GM12878 (cell line): ENCODE measurements around the gene HCK. TPM values are rescaled to one million over a fixed set of nuclear protein-coding genes. Genes with fewer than 3 reads are reported as not detected.

Experiments used
- ATAC-seq: fragments of 200-7000 bp; cut with Tn5 transposase; 3 replicates; pipeline ENCODE4 v1.9.1; 2020; ENCODE audit warnings: mild to moderate bottlenecking, moderate library complexity
- BruUV-seq: library from RNA; stranded (reverse); fragments of 400-500 nt; replicated peaks from 2 replicates; lab custom pipeline; 2021; lab: Mats Ljungman, UMichigan
- CTCF ChIA-PET: fragments of 300-600 bp; sonication (Branson Sonifier 250); formaldehyde crosslinking; extraction: SDS; loops from one replicate; lab custom pipeline; 2021; ENCODE audit warnings: inconsistent platforms; lab: Yijun Ruan, JAX
- POLR2A ChIA-PET: fragments of 350-600 bp; formaldehyde crosslinking; extraction: SDS; loops from one replicate; lab custom pipeline; 2021; ENCODE audit warnings: inconsistent platforms; lab: Charles Lee
- RAD21 ChIA-PET: fragments of 300-600 bp; sonication (Branson Sonifier 250); formaldehyde crosslinking; loops from one replicate; lab custom pipeline; 2023; ENCODE audit warnings: antibody characterized with exemption; ENCODE audit not compliant: unreplicated experiment; lab: Charles Lee
- SMC1A ChIA-PET: fragments of 300-600 bp; sonication (Branson Sonifier 250); formaldehyde crosslinking; loops from one replicate; lab custom pipeline; 2023; ENCODE audit not compliant: unreplicated experiment, uncharacterized antibody; lab: Charles Lee
- DNase-seq: peaks from one replicate; pipeline ENCODE4 v3.0.0-alpha.2; 2011; ENCODE audit warnings: low read depth, low spot score
- FAIRE-seq: peaks from 3 replicates; lab custom pipeline; 2011; peaks lifted over from hg19 to GRCh38; lab: Jason Lieb, UNC
- H2AFZ ChIP-seq: 2 replicates; pipeline ENCODE4 v1.6.0; 2011; ENCODE audit warnings: low read depth, low read length, control low read depth; ENCODE audit not compliant: control insufficient read depth
- H3K27ac ChIP-seq: 2 replicates; pipeline ENCODE4 v1.5.1; 2011; ENCODE audit warnings: control low read depth; ENCODE audit not compliant: control insufficient read depth, insufficient read depth
- H3K27me3 ChIP-seq, 2 experiments: replicated peaks in 1 of 2; 2 replicates each; pipeline versions ENCODE4 v1.6.0 to v1.6.1; 2011; ENCODE audit warnings: low read length in 1 of 2; ENCODE audit not compliant: control insufficient read depth in 2 of 2, insufficient read depth in 2 of 2
- H3K36me3 ChIP-seq, 2 experiments: 2 replicates each; pipeline ENCODE4 v1.5.1; 2011; ENCODE audit warnings: low read length in 1 of 2; ENCODE audit not compliant: control insufficient read depth in 2 of 2, insufficient read depth in 2 of 2
- H3K4me1 ChIP-seq: 2 replicates; pipeline ENCODE4 v1.6.1; 2011; ENCODE audit warnings: mild to moderate bottlenecking, low read length, moderate library complexity, mixed read lengths; ENCODE audit not compliant: control insufficient read depth, insufficient read depth
- H3K4me2 ChIP-seq: 2 replicates; pipeline ENCODE4 v1.6.0; 2011; ENCODE audit warnings: control low read depth; ENCODE audit not compliant: control insufficient read depth, insufficient read depth
- H3K4me3 ChIP-seq: fragments of 200-600 bp; sonication (generic); 2 replicates; pipeline ENCODE4 v1.5.1; 2016
- H3K79me2 ChIP-seq: 2 replicates; pipeline ENCODE4 v1.6.0; 2011; ENCODE audit warnings: low read length; ENCODE audit not compliant: control insufficient read depth, insufficient read depth
- H3K9ac ChIP-seq: 2 replicates; pipeline ENCODE4 v1.8.0; 2011; ENCODE audit warnings: low read length, control low read depth, mixed read lengths; ENCODE audit not compliant: control insufficient read depth, insufficient read depth
- H3K9me3 ChIP-seq: replicated peaks from 3 replicates; pipeline ENCODE4 v1.5.1; 2011; ENCODE audit warnings: mild to moderate bottlenecking, low read length; ENCODE audit not compliant: control insufficient read depth, insufficient read depth
- H4K20me1 ChIP-seq: 2 replicates; pipeline ENCODE4 v1.6.0; 2011; ENCODE audit not compliant: control insufficient read depth, insufficient read depth
- ATF2 ChIP-seq: IDR thresholded peaks from 2 replicates; pipeline ENCODE4 v1.6.1; 2012; ENCODE audit warnings: low read length, inconsistent platforms
- BHLHE40 ChIP-seq, 2 experiments: fragments of 450-650 bp in 1 of 2; IDR thresholded peaks; 2 replicates each; pipeline ENCODE4 v1.6.1; 2011 to 2017; ENCODE audit warnings: low read depth in 2 of 2, borderline replicate concordance in 1 of 2, improper control_type of control experiment in 1 of 2, low read length in 1 of 2, mild to moderate bottlenecking in 1 of 2
- BRCA1 ChIP-seq: IDR thresholded peaks from 2 replicates; pipeline ENCODE4 v1.6.1; 2011; ENCODE audit warnings: low read depth, low read length, improper control_type of control experiment
- CBX3 ChIP-seq: fragments of 200-600 bp; sonication (generic); IDR thresholded peaks from 2 replicates; pipeline ENCODE4 v1.6.1; 2016; ENCODE audit warnings: low read depth, borderline replicate concordance
- CREM ChIP-seq: IDR thresholded peaks from 2 replicates; pipeline ENCODE4 v1.6.1; 2014; ENCODE audit warnings: antibody characterized with exemption, low read depth
- FOXM1 ChIP-seq: IDR thresholded peaks from 2 replicates; pipeline ENCODE4 v1.6.1; 2012; ENCODE audit warnings: low read depth, mild to moderate bottlenecking, inconsistent platforms, low read length, moderate library complexity
- IKZF1 ChIP-seq: fragments of 450-650 bp; conservative IDR thresholded peaks from 2 replicates; pipeline ENCODE4 v1.6.1; 2017; ENCODE audit warnings: antibody characterized with exemption, mild to moderate bottlenecking
- MTA2 ChIP-seq: fragments of 450-650 bp; IDR thresholded peaks from 2 replicates; pipeline ENCODE4 v1.6.1; 2016; ENCODE audit warnings: low read depth, mild to moderate bottlenecking, moderate library complexity
- NFXL1 ChIP-seq: fragments of 450-650 bp; IDR thresholded peaks from 2 replicates; pipeline ENCODE4 v1.6.1; 2017; ENCODE audit warnings: antibody characterized with exemption, mild to moderate bottlenecking, borderline replicate concordance
- RAD51 ChIP-seq: fragments of 450-650 bp; IDR thresholded peaks from 2 replicates; pipeline ENCODE4 v1.6.1; 2016; ENCODE audit warnings: moderate library complexity, mild to moderate bottlenecking, inconsistent platforms
- SIX5 ChIP-seq: IDR thresholded peaks from 2 replicates; pipeline ENCODE4 v1.6.1; 2011; ENCODE audit warnings: mild to moderate bottlenecking, low read depth, low read length, moderate library complexity; ENCODE audit not compliant: severe bottlenecking
- SMAD5 ChIP-seq: IDR thresholded peaks from 2 replicates; pipeline ENCODE4 v1.6.1; 2016; ENCODE audit warnings: antibody characterized with exemption, low read depth
- SMARCA5 ChIP-seq: fragments of 450-650 bp; IDR thresholded peaks from 2 replicates; pipeline ENCODE4 v1.6.1; 2017; ENCODE audit warnings: mild to moderate bottlenecking
- SUZ12 ChIP-seq: fragments of 200-600 bp; sonication (generic); IDR thresholded peaks from one replicate; pipeline ENCODE4 v1.6.1; 2018; ENCODE audit warnings: antibody characterized with exemption, mild to moderate bottlenecking; ENCODE audit not compliant: unreplicated experiment
- ZSCAN29 ChIP-seq: fragments of 450-650 bp; IDR thresholded peaks from 2 replicates; pipeline ENCODE4 v1.6.1; 2017; ENCODE audit warnings: mild to moderate bottlenecking, moderate library complexity
- WGBS: methylation state at CpG from one replicate; pipeline ENCODE4 v1.1.6; 2016; ENCODE audit warnings: low lambda C conversion rate; ENCODE audit not compliant: insufficient replicate concordance, insufficient coverage; ENCODE audit errors: missing lambda C conversion rate; 5-methylcytosine and 5-hydroxymethylcytosine counted together
- in situ Hi-C: fragments of 300-500 bp; cut with MboI; formaldehyde crosslinking; loops from 9 replicates; pipeline ENCODE4 v1.14.3; 2018; ENCODE audit warnings: mixed read lengths
- intact Hi-C: fragments of 100-400 bp; cut with micrococcal nuclease; formaldehyde crosslinking; loops from one replicate; pipeline ENCODE4 v1.14.2; 2022; ENCODE audit not compliant: unreplicated experiment
- polyA plus RNA-seq, 11 experiments: library from polyadenylated mRNA; depleted of rRNA in 4 of 11; unstranded in 6 of 11; stranded (reverse) in 5 of 11; fragments of >200 nt; fragmentation: Nextera tagmentation in 4 of 11; fragmentation: Illumina TruSeq in 1 of 11; extraction: Ambion mirVana in 4 of 11; extraction: Trizol in 1 of 11; gene quantifications; 1 replicate in 1 of 11; 2 replicates in 10 of 11; pipeline versions ENCODE4 v1.2.1 to v1.2.3, GENCODE V29; 2011 to 2016; ENCODE audit warnings: inconsistent platforms in 2 of 11, missing spikeins in 2 of 11, low read depth in 1 of 11
- total RNA-seq, 4 experiments: library from RNA; depleted of rRNA in 3 of 4; stranded (reverse); fragments of >200 nt in 3 of 4; fragmentation: Illumina TruSeq in 1 of 4; extraction: Trizol in 1 of 4; gene quantifications; 2 replicates each; pipeline versions ENCODE4 v1.2.1 to v1.2.3, GENCODE V29; 2013 to 2021
- TF ChIP-seq, protein P1 (sequence below): fragments of 450-650 bp; IDR thresholded peaks from 2 replicates; pipeline ENCODE4 v1.6.1; 2016; ENCODE audit warnings: mild to moderate bottlenecking
- TF ChIP-seq, protein P2 (sequence below): fragments of 450-650 bp; formaldehyde crosslinking; IDR thresholded peaks from 2 replicates; pipeline ENCODE4 v1.5.0; 2022; ENCODE audit warnings: mild to moderate bottlenecking, missing genetic modification characterization
- TF ChIP-seq, protein P3 (sequence below): IDR thresholded peaks from 2 replicates; pipeline ENCODE4 v1.6.1; 2011; ENCODE audit warnings: borderline replicate concordance, low read depth, mild to moderate bottlenecking, moderate library complexity, low read length; ENCODE audit not compliant: insufficient read depth, poor library complexity, severe bottlenecking

Gene HCK
- total and polyA plus RNA-seq, 10 of the 15 experiments (the other 5 are each of a cell fraction or from before 2014, with no cell fraction given), result 1.3 to 30.3 (median 18.5) TPM

- no peak for TF ChIP-seq SMARCA5
- no peak for TF ChIP-seq ATF2
- TF ChIP-seq IKZF1, result no peak
- TF ChIP-seq, protein P1, sequence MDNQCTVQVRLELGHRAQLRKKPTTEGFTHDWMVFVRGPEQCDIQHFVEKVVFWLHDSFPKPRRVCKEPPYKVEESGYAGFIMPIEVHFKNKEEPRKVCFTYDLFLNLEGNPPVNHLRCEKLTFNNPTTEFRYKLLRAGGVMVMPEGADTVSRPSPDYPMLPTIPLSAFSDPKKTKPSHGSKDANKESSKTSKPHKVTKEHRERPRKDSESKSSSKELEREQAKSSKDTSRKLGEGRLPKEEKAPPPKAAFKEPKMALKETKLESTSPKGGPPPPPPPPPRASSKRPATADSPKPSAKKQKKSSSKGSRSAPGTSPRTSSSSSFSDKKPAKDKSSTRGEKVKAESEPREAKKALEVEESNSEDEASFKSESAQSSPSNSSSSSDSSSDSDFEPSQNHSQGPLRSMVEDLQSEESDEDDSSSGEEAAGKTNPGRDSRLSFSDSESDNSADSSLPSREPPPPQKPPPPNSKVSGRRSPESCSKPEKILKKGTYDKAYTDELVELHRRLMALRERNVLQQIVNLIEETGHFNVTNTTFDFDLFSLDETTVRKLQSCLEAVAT, result no peak
- no peak for TF ChIP-seq FOXM1
- TF ChIP-seq ZSCAN29, result no peak
- no peak for TF ChIP-seq BRCA1
- TF ChIP-seq MTA2, result no peak
- TF ChIP-seq CREM, result no peak
- no peak for TF ChIP-seq NFXL1
- no peak for TF ChIP-seq SIX5
- TF ChIP-seq, protein P2, sequence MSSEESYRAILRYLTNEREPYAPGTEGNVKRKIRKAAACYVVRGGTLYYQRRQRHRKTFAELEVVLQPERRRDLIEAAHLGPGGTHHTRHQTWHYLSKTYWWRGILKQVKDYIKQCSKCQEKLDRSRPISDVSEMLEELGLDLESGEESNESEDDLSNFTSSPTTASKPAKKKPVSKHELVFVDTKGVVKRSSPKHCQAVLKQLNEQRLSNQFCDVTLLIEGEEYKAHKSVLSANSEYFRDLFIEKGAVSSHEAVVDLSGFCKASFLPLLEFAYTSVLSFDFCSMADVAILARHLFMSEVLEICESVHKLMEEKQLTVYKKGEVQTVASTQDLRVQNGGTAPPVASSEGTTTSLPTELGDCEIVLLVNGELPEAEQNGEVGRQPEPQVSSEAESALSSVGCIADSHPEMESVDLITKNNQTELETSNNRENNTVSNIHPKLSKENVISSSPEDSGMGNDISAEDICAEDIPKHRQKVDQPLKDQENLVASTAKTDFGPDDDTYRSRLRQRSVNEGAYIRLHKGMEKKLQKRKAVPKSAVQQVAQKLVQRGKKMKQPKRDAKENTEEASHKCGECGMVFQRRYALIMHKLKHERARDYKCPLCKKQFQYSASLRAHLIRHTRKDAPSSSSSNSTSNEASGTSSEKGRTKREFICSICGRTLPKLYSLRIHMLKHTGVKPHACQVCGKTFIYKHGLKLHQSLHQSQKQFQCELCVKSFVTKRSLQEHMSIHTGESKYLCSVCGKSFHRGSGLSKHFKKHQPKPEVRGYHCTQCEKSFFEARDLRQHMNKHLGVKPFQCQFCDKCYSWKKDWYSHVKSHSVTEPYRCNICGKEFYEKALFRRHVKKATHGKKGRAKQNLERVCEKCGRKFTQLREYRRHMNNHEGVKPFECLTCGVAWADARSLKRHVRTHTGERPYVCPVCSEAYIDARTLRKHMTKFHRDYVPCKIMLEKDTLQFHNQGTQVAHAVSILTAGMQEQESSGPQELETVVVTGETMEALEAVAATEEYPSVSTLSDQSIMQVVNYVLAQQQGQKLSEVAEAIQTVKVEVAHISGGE, result no peak
- no peak for TF ChIP-seq RAD51
- TF ChIP-seq, protein P3, sequence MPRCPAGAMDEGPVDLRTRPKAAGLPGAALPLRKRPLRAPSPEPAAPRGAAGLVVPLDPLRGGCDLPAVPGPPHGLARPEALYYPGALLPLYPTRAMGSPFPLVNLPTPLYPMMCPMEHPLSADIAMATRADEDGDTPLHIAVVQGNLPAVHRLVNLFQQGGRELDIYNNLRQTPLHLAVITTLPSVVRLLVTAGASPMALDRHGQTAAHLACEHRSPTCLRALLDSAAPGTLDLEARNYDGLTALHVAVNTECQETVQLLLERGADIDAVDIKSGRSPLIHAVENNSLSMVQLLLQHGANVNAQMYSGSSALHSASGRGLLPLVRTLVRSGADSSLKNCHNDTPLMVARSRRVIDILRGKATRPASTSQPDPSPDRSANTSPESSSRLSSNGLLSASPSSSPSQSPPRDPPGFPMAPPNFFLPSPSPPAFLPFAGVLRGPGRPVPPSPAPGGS, result no peak
- TF ChIP-seq CBX3, result no peak
- TF ChIP-seq BHLHE40 (IDR thresholded peaks at IDR 0.05; ENCODE audit: borderline replicate concordance in 1 of 2, low read depth in 2 of 2, low read length in 1 of 2), result no peak
- TF ChIP-seq SMAD5, result no peak
- no peak for TF ChIP-seq SUZ12
- ATAC-seq, result no peak
- no peak overlapping the region for H2AFZ ChIP-seq
- no CpG with 5 or more reads among the region's 4 CpGs for WGBS
- H4K20me1 ChIP-seq, result no peaks in the 10 kb centered on the region
- no peak overlapping the region for H3K4me3 ChIP-seq
- BruUV-seq, result no TSS peak
- no peak overlapping the region for H3K4me2 ChIP-seq
- peaks cover 4% of the 10 kb centered on the region in 2 experiments; a peak in 3 of 4 replicates for H3K36me3 ChIP-seq
- DNase-seq, result no peak
- ChIA-PET POLR2A (interaction anchor here (1.1 kb wide), 1 partner anchor 13 kb away, joined by 3 read pairs; the partner anchor contains the start of gene TM9SF4), SMC1A (interaction anchor here (0.7 kb wide), 1 partner anchor 11 kb away, joined by 3 read pairs; no protein-coding TSS in a partner anchor), CTCF (interaction anchor here (0.9 to 1.0 kb wide), 3 partner anchors 14 to 530 kb away, joined by 3 to 4 read pairs (median 4); partner anchors contain the start of gene TM9SF4), RAD21 (no interaction called here)
- H3K79me2 ChIP-seq, result peaks cover 15% of the 10 kb centered on the region
- H3K4me1 ChIP-seq, result no peaks in the 10 kb centered on the region
- H3K9me3 ChIP-seq, result no peaks in the 10 kb centered on the region
- H3K27ac ChIP-seq, result no peak overlapping the region
- intact Hi-C loops (no loop called here), in situ Hi-C loops (no loop called here)
- FAIRE-seq, result no peak
- no peaks in the 10 kb centered on the region for H3K27me3 ChIP-seq
- H3K9ac ChIP-seq, result no peak overlapping the region
Observed at GRCh38 chr20:32123088-32123487, 71.0 kb downstream of the HCK start.
